NCI-H524 (cell line): ENCODE data around the gene SMARCD2.
A peak's percentile ranks its signal among the peaks of the same experiment; 100 is the strongest.

Experiments used
- DNase-seq, 2 experiments: peaks; one replicate each; lab custom pipeline; 2025; lab: John Stamatoyannopoulos, UW

Gene SMARCD2

DNA sequence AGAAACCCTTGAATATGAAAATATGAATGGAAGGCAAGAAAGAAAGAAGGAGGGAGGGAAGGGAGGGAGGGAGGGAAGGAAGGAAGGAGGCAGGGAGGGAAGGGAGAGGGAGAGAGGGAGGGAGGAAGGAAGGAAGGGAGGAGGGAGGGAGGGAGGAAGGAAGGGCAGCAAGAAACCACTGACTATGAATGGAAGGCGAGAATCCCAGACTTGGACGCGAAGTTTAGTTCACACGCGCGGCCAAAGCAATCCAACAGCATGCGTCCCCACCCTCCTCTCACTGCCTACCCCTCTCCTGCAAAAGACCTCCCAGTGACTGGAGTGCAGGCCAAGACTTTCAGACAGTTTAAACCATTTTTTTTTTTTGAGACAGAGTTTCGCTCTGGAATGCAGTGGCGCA lies 7.9 kb upstream of the SMARCD2 start:
- no peak for DNase-seq

DNA sequence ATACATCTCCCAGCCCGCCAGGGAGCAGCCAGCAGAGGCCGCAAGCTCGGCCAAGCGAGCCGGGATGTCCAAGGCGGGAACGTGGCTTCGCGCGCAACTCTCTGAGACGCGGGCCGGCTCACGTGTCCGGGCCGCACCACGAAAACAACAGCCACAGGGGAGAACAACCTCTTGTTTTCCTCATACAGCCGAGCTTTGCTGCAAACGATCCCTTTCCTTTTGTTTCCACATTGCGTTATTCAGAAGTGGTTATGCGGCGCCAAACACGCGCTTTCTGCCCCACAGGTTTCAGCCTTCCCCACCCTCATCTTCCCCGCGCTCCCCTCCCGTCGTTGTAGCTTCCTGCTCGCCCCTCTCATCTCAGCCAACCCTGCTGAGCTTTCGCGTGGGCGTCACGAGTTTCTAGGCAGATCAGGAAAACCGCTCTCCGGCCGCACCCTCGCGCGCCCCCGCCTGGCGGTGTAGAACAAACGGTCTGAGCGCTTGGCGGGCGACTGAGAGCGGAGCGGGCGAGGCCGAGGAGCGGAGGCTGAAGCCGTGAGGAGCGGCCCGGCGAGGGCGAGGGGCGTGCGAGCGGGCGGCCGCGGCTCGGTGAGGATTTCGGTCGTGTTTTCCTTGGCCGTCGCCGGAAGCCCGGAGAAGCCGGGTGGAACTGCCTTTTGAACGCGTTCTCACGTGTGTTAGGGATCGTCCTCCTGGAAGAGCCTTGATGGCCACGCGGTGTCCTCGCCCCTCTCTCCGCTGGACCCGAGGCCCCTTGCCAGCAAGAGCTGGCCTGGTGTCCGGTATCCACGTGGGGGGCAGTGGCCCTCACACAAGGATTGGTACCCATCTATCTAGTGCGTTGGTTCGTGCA lies 6.6 kb upstream of the SMARCD2 start:
- DNase-seq: peak; percentile 44 to 84

DNA sequence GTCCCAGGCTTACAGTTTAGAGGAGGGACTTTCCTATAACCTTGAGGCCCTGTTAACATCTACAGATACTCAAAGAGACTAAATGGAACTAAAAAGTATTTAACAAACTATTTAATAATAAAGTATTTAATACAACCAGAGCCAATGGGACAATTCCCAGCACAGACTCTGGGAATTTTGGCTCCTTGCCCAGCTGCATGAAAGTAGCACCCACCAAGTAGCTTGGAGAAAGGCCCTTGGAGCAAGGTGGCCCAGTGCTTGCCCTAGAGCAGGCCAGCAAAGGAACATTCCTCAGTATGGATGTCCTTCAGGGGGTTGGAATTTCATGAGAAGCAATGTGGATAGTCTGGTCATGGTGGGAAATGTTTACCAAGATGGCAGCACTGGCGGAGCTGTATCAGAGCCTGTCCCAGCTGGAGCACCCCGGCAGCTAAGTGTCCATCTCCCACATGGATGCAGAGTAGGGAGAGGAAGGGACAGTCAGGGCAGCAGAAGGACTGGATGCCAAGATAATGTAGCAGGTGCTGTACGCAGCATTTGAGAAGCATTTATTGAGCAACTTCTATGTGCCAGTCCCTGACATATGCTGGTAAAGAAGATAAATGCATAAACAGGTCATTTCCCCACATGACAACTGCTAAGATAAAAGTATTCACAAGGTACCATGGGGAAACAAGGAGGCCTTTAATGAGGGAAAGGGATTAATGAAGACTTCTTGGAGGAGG lies 5.2 kb upstream of the SMARCD2 start:
- no peak for DNase-seq

DNA sequence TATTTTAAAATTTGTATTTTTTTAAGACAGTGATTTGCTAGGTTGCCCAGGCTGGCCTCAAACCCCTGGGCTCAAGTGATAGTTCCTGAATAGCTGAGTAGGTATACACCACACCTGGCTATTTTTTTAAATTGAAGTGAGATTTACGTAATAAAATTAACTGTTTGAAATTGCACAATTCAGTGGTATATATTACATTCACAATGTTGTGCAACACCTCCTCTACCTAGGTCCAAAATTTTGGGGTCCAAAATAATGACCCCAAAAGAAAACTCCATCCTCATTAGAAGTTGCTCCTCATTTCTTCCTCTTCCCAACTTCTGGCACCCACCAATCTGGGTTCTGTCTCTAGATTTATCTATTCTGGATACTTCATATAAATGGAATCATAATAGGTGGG lies 3.0 kb upstream of the SMARCD2 start:
- DNase-seq: no peak

DNA sequence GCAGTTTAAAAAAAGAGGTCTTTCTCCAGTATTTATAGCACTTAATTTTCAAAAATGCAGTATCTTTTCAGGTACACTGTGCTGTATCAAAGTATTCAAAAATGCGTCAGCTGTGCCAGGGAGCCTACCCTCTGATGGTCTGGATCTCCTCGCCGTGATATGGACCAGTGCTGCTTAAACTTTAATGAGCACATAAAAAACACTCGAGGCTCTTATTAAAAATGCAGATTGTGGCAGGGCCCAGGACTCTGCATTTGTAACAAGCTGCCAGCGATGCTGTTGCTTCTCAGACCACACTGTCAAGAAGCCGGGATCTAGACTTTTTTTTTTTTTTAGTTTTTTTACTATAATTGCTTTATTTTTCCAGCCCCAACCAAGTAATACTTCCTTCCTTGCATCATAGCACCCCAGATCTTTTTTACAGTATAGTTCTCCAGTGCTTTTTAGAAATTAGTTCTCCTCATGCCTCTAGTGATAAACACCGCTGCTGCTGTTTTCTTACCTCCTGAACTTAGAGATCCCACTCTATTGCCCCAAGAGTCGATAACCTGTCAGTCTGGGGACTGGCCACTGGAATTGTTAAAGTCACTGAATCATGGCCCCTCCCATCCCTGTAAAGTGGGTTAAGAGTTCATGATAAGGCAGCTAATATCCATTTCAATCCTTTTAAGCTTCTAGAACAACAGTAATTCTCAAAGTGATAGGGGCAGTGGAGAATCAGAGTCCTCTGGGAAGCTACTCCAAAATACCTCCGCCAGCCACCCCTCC lies 1.6 kb upstream of the SMARCD2 start:
- no peak for DNase-seq

DNA sequence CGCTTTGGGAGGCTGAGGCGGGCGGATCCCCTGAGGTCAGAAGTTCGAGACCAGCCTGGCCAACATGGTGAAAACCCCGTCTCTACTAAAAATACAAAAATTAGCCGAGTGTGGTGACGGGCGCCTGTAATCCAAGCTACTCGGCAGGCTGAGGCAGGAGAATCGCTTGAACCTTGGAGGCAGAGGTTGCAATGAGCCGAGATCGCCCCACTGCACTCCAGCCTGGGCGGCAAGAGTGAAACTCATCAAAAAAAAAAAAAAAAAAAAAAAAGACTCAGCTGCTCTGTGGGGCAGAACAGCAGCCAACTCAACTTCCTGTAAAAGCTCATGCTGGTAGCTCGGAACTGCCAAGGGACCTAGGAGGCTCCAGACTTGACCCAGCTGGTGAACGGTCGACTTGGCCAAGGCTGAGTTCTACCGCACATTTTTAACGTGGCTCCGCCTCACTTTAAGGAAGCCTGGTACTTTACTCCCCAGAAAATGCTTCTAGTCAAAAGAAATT lies 953 bp upstream of the SMARCD2 start:
- DNase-seq: peak in 1 of 2 experiments; percentile 18

DNA sequence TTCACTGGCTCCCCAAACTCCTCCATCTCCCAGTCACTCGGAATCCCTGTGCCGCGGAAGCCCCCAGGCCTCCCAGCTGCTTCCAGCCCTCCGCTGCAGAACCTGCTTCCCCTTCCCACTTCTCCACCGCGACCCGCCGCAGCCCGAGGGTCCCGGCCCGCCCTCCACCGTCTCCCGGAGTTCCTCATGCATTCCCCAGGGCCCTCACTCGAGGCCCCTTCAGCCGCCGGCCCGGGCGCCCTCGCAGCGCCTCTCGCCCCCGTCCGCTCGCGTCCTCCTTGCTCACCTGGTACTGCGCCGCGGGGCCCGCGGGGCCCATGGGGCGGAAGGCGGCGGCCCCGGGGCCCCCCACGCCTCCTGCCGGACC lies 329 bp downstream of the SMARCD2 start:
- DNase-seq: peak; percentile 35 to 61

DNA sequence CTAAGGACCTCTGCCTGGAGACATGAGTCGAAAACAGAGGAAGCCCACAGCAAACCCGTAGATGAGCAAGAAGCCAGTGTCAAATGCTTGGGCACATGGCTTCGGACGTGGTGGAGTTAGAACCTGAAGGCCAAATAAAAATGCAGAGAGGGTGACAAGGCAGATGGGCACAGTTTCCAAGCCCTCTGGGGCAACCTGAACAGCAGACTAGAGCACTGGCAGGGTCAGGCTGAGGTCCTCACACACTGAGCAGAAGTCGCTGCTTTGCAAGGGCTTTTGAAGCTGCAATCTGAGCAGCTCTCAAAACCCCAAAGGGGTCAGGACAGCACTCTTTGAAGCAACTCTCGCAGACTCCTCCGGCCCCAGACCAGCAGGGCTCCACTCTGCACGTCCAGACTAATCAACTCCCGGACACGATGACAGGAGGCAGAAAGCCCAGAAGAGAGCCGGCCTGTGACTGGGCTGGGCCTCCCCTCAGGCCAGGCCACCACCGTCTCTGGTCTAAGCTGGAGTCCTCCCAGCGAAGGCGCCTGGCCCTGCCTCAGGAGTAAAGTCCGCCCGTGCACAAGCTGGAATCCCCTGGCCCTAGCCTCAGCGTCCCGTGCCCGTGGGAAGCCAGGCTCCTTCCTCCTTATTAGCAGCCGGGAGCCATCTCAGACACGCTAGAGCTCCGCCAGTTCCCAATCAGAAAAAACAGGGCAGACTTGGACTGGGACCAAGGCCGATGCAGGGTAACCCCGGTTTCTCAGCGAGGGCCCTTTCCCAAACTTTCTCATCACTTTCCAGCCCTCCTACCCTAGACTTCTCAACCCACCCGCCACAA lies 924 bp downstream of the SMARCD2 start:
- peak in 1 of 2 experiments; percentile 58 for DNase-seq

DNA sequence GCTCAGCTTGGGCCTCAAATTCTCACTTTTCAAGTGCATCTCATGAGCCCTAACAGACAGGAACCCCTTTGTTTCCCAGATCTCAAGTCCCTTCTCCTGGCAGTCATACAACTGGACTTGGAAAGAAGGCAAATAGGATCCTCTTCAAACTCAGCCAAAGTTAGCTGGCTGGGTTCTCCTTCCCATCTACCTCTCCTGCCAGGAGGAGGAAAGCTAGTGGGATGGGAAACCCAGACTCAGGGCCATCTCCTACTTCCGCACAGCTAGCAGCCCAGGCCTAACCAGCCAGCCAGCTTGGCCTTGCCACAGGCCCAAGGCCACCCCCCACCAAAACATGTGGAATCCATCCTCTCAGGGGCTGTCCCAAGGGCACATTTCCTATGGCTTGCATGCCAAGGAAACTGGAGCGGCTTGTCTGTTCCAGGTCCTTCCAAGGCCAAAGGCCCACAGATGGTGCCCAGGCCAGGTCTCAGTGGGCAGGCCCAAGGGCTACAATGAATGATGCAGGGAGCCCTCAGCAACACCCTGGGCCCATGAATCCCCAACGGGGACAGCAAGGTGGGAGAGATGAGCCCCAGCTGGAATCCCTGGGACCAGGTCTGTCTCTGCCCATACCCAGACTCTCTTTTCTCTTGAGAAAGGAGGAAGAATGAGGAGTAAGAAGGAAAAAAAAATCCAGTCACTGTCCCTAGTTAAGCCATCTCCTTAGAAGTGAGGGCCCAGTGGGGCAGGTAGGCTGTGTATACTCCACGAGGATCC lies 1.7 kb downstream of the SMARCD2 start:
- DNase-seq: no peak

DNA sequence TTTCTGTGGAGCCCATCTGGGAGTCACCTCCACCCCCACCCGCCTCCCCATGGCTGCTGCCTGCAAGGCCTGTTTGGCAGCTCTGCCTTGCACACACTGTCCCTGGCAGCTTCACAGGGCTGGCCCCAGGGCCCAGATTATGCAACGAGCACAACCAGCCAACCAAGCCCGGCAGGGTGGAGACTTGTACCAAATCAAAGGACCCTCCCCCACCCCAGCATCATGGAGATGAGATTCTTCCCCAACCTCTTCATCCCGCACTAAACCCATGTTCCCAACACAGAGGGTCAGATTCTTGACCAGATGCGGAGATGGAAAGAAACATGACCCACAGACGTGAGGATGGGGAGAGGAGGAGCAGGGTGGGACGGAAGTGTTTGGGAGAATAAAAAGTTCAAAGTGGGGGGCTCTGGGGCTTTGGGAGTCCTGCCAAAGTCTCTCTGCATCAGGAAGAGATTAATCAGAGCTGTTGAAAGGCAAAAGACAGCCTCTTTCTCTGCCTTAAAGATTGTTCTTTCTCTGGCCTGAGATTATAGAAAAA lies 3.8 kb downstream of the SMARCD2 start:
- DNase-seq: no peak

DNA sequence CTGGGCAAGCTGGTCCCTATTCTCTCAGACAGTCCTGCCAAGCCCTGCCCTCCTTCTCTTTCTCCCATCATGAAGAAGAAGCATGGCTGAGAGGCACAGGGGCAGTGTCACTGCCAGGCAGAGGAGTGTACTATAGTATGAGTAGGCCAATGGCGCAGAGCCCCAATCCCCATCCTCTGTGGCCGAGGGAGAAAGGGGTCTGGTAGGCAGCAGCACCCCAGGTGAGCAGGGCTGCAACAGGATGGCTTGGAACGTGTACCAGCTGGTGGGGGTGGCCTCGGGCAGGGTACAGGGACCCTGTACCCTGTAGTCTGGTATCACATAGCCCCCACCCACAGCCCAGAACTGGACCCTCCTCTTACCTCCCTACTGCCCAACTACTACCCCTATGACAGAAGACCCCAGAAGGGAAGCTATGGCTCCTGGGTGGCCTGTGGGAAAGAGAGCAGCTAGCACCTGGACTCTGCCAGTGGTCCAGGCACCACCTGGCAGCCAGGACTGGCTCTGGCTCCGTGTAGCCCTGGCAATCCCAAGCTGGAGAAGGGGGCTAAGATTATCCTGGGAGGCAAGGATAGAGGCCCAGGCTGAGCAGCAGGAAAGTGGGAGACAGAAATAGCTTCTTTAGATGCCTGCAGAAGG lies 4.4 kb downstream of the SMARCD2 start:
- DNase-seq: peak in 1 of 2 experiments; percentile 28

DNA sequence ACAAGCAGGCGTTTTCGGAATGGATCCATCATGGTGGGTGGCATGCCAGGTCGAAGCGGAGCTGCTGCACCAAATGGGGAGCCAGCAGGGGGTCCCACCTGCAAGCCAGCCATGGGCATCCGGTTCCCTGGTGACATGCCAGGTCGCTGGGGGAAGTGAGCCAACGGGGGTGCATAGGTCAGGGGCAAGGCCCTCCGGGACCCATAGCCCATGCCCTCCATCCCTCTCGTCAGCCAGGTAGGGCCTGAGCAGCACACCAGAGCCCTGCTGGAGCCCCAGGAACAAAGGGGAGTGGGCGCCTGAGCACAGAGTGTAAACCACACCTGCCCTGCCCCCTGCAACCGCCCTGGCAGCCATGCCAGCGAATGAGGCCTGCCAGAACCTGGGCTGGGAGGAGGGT lies 5.0 kb downstream of the SMARCD2 start:
- no peak for DNase-seq

DNA sequence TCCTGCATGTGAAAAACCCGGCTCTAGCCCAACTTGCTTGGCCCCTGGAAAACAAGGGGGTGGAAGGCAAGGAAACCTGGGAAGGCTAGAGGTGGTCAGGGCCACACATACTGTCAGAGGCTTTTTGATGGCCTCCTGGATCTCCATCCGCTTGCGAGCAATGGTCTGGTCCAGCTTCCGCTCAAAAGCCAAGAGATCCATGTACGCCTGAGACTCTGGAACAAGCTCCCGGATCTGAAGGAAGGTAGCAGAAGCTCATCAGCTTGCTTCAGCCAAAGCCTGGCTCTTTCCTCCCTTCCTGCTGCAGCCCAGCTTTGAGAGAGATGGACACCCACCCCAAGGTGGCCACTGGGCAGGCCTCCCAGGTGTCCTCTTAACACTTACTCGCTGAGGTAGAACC lies 5.7 kb downstream of the SMARCD2 start:
- no peak for DNase-seq

DNA sequence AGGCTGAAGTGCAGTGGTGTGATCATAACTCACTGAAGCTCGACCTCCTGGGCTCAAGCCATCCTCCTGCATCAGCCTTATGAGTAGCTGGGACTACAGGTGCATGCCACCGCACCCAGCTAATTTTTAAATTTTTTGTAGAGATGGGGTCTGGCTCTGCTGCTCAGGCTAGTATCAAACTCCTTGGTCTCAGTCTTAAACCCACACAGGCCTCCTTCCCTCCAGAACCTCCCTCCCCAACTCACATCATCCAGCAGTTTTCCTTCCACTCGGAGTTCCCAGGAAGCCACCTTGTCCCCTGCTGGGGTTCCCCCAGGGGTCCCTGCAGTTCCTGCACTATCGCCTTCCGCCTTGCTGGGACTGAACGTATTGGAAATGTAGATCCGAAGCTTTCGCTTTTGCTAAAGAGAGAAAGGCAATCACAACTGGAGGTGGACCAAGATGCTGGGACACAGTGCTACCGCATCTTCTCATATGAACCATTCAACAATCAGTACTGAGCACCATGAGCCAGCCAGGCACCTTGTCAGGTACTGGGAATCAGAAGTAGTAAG lies 7.2 kb downstream of the SMARCD2 start:
- DNase-seq: no peak

DNA sequence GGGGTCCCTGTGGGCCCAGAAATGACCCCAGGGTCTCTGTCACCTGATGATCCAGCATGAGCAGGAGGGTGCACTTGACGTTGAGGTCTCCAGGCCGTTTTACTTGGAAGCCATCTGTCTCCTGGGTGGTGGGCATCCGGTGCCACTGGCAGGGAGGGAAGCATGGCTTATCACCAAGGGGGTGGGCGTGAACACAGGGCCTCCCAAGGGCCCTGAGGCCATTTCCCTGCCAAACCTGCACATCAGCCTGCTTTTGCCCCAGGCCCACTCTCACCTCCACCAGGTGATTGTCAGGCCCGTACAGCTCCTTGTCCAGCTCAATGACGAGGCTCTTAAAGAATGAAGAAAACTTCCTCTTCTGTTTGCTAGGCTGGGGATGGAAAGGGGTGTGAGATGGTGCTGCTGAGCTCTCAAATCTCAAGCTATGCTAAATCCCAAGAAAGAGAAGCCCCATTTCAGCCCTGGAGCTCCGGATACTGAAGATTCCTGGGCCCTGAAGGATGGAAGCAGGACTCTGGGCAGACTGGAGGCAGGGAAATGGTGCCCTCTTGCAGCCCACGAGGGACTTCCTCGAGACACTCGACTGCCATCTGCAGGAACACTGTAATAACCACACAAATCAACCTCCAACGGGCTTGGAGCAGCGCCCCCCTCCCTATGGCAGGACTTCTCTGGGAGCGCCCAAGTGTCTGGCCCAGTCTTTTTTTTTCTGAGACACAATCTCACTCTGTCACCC lies 7.9 kb downstream of the SMARCD2 start:
- DNase-seq: peak; percentile 71 to 90

DNA sequence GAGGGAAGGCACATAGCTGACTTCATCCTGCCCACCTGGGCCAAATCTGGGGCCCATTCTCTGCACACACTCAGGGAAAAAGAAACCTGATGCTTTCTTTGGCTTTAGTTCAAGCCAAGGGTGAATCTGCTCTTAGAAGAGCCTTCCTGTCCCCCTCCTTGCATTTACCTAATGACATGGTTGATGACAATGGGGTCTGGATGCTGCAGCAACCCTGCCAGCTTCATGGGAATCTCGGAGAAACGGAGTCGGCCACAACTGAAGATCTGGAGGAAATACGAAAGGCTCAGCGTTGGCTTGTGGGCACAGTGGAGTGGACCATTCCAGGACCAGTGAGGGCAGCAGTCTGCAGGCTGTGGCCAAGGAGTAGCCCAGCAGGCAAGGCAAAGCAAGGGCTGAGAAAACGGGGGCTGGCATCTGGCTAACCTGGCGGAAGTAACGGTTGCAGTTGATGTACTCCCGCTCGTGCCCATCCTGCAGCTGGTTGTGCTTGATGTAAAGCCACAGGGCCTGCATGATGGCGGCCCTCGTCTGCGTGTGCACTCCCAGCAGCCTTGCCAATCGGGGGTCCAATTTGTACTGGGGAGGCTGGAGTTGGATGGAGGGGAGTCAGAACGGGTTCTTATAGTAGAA lies 8.6 kb downstream of the SMARCD2 start:
- no peak for DNase-seq

DNA sequence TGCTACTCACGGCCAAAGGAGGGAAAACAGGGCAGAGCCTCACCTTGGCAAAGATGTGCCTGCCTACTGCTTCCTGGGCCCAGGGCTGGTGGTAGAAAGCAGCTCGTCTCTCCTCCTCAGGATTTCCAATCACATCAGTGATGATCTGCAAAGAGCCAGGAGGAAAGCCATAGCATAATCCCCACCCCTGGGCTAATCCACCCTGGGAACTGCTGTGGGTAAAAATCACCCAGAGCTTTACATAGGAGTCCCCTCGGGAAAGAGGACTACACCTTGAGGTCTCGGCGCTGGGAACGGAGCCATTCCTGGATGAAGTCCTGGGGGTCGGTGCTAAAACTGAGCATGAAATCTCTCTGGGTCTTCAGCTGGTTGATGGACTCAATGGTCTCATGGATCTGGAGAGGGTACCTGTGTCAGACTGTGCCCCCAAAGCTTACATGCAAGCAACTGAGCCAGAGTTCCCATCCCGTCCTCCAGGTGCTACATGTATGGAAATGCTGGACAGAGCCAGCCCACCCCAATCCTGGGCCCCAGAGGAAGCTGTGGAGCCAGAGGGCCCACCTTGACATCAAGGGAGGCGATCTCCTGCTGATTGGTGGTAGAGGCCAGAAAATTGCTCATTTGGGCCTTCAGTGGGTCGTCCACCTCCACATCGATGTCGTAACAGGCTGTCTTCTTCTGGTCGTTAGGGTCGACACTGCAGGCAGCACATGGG lies 9.3 kb downstream of the SMARCD2 start:
- DNase-seq: no peak

DNA sequence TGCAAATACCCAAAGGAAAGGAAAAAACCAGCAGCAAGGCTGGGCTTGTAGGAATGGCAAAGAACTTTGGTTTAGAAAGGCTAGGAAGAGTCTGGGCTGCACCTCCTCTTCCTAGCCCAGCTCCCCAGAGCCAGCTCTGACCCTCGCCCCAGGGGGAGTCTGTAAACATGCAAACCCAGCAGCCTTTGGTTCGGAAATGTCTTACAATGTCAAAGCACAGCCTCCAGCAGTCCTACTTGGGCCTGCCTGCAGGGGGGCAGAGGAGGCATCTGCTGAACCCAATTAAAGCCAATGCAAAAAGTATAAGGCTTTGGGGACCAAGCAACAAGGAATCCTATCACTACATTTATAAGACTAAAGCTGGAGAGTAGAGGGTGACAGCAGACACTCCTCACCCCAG lies 10.0 kb downstream of the SMARCD2 start:
- DNase-seq: no peak
